H1 (cell line): ENCODE results near the gene NPHP4. TPM values are rescaled to one million over a fixed set of nuclear protein-coding genes. Genes with fewer than 3 reads are reported as not detected.

Experiments used
- BCL11A ChIP-seq, 2 experiments: IDR thresholded peaks; one replicate each; pipeline ENCODE4 v1.6.1; 2011; ENCODE audit warnings: low read depth in 2 of 2, low read length in 2 of 2, mild to moderate bottlenecking in 2 of 2
- CBX5 ChIP-seq: fragments of 300-800, 300-1000 bp; sonication (generic); IDR thresholded peaks from 2 replicates; pipeline ENCODE4 v1.7.1; 2016; ENCODE audit warnings: antibody characterized with exemption, low read length, low read depth
- CEBPB ChIP-seq: IDR thresholded peaks from 2 replicates; pipeline ENCODE4 v1.6.1; 2012; ENCODE audit warnings: low read depth, low read length
- HDAC2 ChIP-seq, 2 experiments: fragments of 300-600 bp in 1 of 2; sonication (generic) in 1 of 2; IDR thresholded peaks; 2 replicates each; pipeline ENCODE4 v1.6.1; 2011 to 2012; ENCODE audit warnings: low read depth in 2 of 2, low read length in 2 of 2, mild to moderate bottlenecking in 2 of 2, moderate library complexity in 2 of 2, borderline replicate concordance in 1 of 2, inconsistent platforms in 1 of 2
- RAD21 ChIP-seq, 2 experiments: IDR thresholded peaks in 1 of 2; conservative IDR thresholded peaks in 1 of 2; 2 replicates each; pipeline ENCODE4 v1.6.1; 2011; ENCODE audit warnings: low read depth in 2 of 2, low read length in 2 of 2, improper control_type of control experiment in 1 of 2, inconsistent platforms in 1 of 2, mild to moderate bottlenecking in 1 of 2, moderate library complexity in 1 of 2
- RFX5 ChIP-seq: IDR thresholded peaks from 2 replicates; pipeline ENCODE4 v1.6.1; 2011; ENCODE audit warnings: low read depth, low read length, improper control_type of control experiment, borderline replicate concordance
- SAP30 ChIP-seq: fragments of 300-600 bp; sonication (generic); IDR thresholded peaks from 2 replicates; pipeline ENCODE4 v1.7.1; 2012; ENCODE audit warnings: low read length, moderate library complexity, mild to moderate bottlenecking, inconsistent platforms; ENCODE audit not compliant: insufficient read depth, insufficient replicate concordance
- SUZ12 ChIP-seq: fragments of 200-600 bp; sonication (generic); IDR thresholded peaks from 2 replicates; pipeline ENCODE4 v1.6.1; 2012; ENCODE audit warnings: mild to moderate bottlenecking, inconsistent platforms, low read length, moderate library complexity, mixed read lengths
- TBP ChIP-seq: IDR thresholded peaks from 2 replicates; pipeline ENCODE4 v1.6.1; 2011; ENCODE audit warnings: low read depth, low read length, improper control_type of control experiment
- polyA plus RNA-seq, 7 experiments: library from polyadenylated mRNA; depleted of rRNA in 3 of 7; stranded (reverse) in 5 of 7; unstranded in 2 of 7; fragments of >200 nt in 5 of 7; fragments of 200-250 nt in 2 of 7; gene quantifications; 1 replicate in 5 of 7; 2 replicates in 1 of 7; 4 replicates in 1 of 7; pipeline versions ENCODE4 v1.2.1 to v1.2.3, GENCODE V29; 2011 to 2013; ENCODE audit warnings: missing spikeins in 2 of 7, mixed read lengths in 2 of 7
- total RNA-seq: library from RNA; stranded (reverse); fragmentation: NEBNext Ultra II Directional; extraction: Animal tissue kit (Norgen Biotek cat#: 25700); gene quantifications from 2 replicates; pipeline ENCODE4 v1.2.1, GENCODE V29; 2021
- TF ChIP-seq, protein P1 (sequence below): fragments of 300-600 bp; sonication (generic); IDR thresholded peaks from 2 replicates; pipeline ENCODE4 v1.7.1; 2012; ENCODE audit warnings: low read length, moderate library complexity, mild to moderate bottlenecking, inconsistent platforms; ENCODE audit not compliant: insufficient replicate concordance

NPHP4 gene
- total and polyA plus RNA-seq, 2 of the 8 experiments (the other 6 are each of a cell fraction or from before 2014, with no cell fraction given) = 5.8 to 14.0 TPM

DNA sequence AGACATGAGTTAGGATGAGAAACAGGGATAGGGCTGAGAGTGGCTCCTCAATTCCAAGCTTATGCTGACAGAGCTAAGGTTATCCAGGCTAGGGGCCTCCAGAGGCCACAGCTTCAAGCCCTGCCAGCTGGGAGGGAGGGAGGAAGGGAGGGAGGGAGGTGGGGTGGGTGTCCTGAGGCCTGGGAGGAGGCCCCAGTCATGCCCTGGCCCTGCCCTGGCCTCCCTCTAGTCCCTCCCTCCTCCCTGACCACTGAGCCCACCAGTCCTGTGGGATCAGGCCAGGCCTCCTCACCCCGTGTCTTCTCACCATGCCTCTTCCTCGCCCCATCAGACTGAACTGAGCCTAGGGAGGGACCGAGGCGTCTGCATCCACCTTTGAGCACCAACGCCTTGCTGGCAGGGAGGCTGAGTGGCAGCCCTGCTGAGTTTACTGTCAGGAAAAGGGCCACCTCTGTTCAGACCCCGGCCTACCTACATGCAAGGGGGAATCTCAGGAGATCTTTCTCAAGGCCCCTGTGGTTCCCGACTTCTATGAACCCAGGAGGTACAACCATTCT, 116.1 kb downstream of the NPHP4 start (continued):
- TF ChIP-seq, protein P1, sequence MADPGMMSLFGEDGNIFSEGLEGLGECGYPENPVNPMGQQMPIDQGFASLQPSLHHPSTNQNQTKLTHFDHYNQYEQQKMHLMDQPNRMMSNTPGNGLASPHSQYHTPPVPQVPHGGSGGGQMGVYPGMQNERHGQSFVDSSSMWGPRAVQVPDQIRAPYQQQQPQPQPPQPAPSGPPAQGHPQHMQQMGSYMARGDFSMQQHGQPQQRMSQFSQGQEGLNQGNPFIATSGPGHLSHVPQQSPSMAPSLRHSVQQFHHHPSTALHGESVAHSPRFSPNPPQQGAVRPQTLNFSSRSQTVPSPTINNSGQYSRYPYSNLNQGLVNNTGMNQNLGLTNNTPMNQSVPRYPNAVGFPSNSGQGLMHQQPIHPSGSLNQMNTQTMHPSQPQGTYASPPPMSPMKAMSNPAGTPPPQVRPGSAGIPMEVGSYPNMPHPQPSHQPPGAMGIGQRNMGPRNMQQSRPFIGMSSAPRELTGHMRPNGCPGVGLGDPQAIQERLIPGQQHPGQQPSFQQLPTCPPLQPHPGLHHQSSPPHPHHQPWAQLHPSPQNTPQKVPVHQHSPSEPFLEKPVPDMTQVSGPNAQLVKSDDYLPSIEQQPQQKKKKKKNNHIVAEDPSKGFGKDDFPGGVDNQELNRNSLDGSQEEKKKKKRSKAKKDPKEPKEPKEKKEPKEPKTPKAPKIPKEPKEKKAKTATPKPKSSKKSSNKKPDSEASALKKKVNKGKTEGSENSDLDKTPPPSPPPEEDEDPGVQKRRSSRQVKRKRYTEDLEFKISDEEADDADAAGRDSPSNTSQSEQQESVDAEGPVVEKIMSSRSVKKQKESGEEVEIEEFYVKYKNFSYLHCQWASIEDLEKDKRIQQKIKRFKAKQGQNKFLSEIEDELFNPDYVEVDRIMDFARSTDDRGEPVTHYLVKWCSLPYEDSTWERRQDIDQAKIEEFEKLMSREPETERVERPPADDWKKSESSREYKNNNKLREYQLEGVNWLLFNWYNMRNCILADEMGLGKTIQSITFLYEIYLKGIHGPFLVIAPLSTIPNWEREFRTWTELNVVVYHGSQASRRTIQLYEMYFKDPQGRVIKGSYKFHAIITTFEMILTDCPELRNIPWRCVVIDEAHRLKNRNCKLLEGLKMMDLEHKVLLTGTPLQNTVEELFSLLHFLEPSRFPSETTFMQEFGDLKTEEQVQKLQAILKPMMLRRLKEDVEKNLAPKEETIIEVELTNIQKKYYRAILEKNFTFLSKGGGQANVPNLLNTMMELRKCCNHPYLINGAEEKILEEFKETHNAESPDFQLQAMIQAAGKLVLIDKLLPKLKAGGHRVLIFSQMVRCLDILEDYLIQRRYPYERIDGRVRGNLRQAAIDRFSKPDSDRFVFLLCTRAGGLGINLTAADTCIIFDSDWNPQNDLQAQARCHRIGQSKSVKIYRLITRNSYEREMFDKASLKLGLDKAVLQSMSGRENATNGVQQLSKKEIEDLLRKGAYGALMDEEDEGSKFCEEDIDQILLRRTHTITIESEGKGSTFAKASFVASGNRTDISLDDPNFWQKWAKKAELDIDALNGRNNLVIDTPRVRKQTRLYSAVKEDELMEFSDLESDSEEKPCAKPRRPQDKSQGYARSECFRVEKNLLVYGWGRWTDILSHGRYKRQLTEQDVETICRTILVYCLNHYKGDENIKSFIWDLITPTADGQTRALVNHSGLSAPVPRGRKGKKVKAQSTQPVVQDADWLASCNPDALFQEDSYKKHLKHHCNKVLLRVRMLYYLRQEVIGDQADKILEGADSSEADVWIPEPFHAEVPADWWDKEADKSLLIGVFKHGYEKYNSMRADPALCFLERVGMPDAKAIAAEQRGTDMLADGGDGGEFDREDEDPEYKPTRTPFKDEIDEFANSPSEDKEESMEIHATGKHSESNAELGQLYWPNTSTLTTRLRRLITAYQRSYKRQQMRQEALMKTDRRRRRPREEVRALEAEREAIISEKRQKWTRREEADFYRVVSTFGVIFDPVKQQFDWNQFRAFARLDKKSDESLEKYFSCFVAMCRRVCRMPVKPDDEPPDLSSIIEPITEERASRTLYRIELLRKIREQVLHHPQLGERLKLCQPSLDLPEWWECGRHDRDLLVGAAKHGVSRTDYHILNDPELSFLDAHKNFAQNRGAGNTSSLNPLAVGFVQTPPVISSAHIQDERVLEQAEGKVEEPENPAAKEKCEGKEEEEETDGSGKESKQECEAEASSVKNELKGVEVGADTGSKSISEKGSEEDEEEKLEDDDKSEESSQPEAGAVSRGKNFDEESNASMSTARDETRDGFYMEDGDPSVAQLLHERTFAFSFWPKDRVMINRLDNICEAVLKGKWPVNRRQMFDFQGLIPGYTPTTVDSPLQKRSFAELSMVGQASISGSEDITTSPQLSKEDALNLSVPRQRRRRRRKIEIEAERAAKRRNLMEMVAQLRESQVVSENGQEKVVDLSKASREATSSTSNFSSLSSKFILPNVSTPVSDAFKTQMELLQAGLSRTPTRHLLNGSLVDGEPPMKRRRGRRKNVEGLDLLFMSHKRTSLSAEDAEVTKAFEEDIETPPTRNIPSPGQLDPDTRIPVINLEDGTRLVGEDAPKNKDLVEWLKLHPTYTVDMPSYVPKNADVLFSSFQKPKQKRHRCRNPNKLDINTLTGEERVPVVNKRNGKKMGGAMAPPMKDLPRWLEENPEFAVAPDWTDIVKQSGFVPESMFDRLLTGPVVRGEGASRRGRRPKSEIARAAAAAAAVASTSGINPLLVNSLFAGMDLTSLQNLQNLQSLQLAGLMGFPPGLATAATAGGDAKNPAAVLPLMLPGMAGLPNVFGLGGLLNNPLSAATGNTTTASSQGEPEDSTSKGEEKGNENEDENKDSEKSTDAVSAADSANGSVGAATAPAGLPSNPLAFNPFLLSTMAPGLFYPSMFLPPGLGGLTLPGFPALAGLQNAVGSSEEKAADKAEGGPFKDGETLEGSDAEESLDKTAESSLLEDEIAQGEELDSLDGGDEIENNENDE = no peak
- TF ChIP-seq CEBPB (no peak), BCL11A (IDR thresholded peaks at IDR 0.05; ENCODE audit: low read depth in 2 of 2, low read length in 2 of 2) (no peak), RAD21 (IDR thresholded peaks at IDR 0.05 in 1 of 2, conservative IDR thresholded peaks at IDR 0.05 in 1 of 2; ENCODE audit: low read depth in 2 of 2, low read length in 2 of 2) (no peak), RFX5 (no peak), SAP30 (no peak), HDAC2 (IDR thresholded peaks at IDR 0.05; ENCODE audit: borderline replicate concordance in 1 of 2, low read depth in 2 of 2, low read length in 2 of 2) (no peak), SUZ12 (no peak), CBX5 (no peak), TBP (no peak)
